GM19193 (cell line): ENCODE results near the gene KCNMA1.

ENCODE experiments used
- POLR2A ChIP-seq: IDR thresholded peaks from 4 replicates; pipeline ENCODE4 v1.6.1; 2011; ENCODE audit not compliant: insufficient read depth, insufficient read length; ENCODE audit errors: extremely low read depth

KCNMA1 gene

DNA sequence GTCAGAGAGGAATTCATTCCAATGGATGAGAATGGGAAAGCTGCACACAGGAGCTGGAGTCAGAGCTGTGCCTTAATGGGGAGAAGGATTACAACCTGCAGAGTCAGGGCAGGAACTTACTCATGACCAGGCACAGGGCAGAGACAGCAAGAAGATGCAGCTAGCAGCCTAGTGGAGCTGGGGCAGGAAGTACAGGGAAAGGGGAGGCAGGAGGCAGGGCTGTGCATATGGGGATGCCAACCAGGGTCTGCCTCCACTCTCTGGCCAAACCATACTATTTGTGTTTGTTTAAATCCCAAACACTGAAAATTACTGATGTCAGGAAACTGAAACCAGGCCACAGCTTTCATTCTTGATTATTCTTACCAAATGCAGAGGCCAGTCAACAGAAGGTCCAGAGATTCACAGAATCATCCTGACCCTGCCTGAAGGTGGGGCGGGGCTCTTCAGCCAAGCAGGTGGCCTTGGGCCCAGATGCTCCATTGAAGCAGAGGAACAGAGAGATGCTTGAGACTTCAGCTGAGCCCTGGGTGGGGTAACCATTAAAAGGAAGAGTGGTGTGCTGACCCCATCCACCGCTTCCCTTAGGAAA lies 461.9 kb downstream of the KCNMA1 start:
- no peak for TF ChIP-seq POLR2A

DNA sequence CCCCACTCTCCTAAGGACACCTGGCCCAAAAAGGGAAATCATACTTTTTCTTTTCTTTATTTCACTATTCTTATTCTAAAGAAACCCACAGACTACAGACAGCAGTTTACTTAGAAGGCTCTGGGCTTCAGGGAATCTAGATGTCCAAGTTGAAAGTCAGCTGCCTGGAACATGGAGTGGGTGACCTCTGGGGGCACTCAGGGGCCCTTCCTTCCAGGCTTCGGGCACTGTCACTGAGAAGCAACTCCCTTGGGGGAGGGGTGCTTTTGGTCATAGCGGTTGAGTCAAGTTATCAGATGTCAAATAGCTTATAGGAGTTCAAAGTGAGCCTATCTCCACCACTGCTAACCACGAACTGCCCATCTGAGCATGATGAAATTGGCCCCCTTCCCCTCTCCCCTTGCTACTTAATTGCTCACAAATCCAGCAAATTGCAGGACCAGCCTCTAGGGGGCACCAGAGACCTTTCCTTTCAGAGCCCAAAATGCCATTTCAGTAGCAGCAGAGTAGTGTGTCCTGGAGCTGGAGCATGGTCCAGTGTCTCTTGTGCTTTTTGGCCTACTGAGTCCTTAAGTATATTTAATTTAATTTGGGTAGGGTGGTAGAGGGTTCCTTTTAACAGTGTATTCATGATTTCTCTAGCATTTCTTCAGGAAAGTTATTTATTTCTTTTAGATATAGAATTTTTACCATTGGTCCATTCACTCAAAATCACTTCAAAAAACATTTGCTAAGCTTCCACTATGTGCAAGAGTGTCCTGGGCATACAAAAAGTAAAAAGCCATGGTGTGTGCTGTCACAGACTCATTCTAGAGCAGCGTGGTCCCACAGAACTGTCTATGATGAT lies 463.8 kb downstream of the KCNMA1 start:
- no peak for TF ChIP-seq POLR2A

DNA sequence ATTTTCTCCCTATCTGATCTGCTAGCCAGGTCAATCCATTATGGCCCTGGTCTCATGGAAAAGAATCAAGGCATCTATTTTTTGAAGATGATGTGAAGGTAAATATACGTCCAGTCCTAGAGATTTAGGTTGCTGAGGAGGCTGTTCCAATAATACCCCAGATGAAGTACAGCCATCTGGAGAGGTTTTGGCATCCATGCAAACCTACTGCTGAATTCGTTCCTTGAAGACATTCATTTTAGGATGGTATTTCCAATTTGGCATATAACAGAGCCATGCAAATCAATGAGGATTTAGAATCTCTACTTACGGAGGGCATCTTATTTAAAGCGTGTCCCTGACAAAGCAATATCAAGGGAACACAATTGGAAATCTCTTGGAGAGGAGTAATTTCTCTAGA lies 465.5 kb downstream of the KCNMA1 start:
- TF ChIP-seq POLR2A = no peak

DNA sequence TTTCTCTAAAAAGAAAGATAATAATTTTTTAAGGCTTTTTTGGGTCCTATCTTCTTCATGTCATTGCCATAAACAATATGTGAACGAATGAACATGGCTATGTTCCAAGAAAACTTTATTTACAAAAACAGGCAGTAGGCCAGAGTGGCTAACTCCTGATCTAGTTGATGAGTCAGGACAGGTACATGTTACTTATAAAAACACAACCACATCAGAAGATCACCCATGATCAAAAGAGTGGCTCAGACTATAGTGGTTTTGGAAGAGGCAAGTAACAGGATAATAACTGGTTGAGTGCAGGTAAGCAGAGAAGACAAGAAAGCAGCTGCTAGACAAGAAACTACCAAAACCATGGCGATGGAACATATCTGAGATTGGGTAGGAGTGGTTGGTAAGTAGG lies 468.7 kb downstream of the KCNMA1 start:
- no peak for TF ChIP-seq POLR2A

DNA sequence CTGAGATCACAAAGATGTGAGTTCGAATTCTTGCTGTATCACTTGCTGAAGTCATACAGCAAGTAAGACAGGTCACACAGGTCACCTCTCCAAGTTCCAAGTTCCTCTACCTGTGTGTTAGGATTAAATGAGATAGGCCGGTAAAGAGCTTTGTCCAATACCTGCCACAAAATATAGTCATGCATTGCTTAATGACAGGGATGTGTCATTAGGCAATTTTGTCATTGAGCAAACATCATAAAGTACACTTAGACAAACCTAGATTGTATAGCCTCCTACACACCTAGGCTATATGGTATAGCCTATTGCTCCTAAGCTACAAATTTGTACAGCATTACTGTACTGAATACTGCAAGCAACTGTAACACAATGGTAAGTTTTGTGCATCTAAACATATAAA lies 469.4 kb downstream of the KCNMA1 start:
- no peak for TF ChIP-seq POLR2A

DNA sequence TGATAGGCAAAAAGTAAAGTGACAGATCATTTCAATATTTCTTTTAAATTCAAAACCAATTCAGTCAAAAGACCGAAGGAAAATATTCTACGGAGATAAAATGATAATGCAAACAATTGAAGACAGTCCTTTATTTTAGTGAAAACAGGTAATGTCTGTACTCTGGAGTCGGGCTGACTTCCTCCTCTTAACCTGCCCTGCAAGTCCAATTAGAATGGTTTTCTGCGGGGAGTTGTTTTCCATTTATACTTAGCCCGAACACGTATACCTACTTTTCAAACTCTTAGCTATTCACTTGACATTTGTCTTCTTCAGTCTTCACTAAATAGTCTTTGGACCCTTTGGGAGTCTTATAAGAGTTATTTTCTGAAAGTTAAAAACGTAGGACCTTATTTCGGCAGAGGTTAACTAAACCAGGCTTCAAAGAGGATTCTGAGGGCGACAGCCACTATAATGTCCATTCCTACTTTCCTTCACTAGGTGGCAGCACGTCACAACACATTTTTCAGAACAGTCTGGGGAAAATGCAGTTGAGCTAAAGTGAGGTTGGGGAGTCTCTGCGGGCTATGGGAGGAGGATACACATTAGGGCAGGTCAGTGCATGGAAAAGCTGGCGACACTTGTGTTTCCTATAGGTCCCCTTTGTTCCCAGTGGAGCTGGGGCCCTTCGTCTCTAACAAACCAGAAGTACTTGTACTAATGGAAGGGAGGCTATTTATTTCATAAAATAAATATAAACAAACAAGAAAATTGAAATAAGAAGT lies 472.0 kb downstream of the KCNMA1 start:
- no peak for TF ChIP-seq POLR2A

DNA sequence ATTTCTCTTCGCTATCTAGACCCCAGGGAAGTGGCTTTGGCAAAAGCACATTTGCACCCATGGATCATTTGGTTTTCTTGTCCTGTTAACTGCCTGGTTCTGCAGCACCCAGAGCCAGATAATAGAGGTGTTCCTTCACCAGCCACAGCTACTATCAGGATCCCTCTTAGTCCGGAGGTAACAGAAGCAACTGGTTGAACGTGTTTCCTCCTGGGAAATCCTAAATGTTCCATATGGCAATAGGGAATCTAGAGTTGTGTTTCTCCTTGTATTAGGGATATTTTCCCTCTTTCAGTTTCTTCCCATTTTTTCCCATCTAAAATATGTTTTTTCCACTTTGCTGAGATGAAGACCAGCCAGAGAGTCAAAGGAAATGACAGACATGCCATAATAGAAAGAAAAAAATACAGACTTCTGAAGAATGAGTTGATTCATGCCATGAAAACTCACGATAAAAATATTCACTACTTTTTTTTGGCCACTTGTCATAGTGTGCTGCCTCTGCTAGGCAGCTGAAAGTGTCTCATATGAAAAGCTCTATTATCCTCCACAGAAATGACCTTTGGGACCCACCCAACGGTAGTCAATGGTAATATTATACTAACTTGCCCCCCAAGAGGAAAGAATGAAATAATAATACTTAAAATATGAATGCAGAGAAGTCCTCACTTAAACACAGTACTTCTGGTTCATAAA lies 472.8 kb downstream of the KCNMA1 start:
- TF ChIP-seq POLR2A = no peak

DNA sequence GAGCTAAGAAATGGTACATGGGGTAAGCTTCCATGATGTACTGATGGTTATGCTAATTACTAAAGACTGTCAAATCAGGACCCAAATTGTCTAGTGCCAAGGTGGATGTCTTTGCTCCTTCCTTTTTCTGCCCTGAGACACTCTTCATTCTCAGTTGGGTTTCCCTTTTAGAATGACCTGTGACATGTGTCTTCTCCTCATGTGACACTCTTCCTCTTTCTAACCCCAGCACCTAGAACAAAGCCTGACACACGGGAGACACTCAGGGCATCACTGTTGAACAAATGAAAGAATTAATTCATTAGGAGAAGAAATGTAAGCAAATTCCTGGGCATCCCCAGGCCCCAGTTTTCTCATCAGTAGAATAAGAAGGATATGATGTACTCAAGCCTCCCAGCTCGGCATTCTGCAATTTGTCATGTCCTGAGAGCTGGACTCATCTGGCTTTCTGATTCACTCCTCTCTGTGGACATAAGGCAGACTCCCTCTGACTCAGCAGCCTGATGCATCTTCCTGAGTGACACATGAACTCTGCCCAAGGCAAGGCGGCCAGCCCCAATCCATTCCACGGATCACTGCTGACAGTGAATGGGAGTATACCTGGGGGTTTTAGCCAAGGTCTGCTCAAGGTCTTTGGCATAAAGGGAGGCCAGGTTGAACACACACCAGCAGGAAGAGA lies 473.8 kb downstream of the KCNMA1 start:
- no peak for TF ChIP-seq POLR2A

DNA sequence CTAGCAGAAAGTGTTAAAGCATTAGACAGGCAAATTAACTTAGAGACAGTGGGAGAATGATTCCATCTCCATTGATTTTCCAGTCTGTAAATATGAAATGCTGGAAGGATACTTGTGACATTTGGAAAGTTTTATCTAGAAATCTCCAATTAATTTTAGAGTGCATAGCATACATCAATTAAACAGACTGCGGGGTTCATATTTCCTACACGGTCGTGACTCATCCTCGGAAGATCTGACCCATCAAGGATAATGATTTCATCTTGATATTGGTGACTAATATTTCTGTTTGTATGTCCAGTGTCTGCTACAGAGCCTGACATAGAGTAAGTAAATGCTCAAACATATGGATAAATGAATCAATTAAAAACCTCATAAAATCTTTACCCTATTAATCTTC lies 474.9 kb downstream of the KCNMA1 start:
- TF ChIP-seq POLR2A = no peak

DNA sequence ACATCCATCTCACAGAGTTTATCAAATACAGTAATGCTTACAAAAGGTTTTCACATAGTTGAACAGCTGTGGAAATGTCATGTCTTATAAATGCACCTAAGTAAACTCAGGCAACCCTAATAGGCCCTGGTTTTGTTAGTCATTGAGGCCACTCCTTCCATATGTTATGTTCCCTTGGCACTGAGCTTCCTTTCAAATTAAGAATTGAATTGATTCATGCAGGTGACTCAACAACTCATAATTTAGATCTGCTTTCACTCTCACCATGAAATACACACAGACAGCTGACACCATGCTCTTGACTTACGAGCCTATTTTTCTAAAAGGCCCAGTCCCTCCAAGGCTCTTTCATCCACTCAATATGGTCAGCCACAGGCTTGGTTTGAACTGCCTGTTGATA lies 476.9 kb downstream of the KCNMA1 start:
- no peak for TF ChIP-seq POLR2A

DNA sequence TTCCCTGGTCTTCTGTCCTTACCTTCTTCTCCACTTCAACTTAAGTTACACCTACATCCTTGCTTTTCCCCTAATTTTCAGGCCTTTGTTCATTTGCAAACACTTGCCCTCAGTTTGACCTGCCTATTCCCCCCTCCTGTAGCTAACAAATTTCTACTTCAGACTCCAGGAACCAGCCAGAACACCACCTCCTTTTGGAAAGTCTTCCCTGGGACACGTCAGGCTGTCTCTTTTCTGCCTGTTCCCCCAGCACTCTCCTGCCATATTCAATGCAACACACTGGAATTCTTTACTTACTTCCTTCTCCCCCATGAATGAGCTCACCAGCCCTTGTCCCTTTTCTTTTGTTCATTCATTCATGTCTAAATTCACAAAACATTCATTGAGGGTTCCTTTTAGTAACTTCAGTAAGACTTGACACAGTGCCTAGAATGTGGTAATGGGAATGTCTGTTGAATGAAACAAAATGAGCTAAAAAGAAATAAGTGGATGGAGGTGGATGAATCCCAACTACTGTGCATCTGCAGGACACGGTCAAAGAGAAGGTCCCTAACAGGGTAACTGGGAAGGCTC lies 478.0 kb downstream of the KCNMA1 start:
- TF ChIP-seq POLR2A = no peak

DNA sequence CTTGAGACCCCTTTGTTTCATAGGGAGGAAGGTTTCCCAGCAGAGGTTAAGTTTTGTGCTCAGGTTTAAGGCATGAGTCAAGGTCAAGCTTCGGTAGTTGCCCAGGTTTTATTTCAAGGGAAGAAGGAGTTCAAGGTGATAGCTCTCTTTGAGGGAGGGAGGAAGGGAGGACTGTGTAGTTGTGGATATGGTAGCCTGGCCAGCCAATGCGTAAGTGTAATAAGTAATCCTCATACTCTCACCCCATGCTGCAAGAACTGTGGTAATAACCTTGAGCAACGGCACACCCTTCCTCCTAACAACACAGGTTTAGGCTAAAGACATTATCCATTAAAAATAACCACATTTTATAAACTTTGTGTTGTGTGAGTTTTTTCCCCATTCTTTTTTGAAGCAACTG lies 478.9 kb downstream of the KCNMA1 start:
- TF ChIP-seq POLR2A = no peak

DNA sequence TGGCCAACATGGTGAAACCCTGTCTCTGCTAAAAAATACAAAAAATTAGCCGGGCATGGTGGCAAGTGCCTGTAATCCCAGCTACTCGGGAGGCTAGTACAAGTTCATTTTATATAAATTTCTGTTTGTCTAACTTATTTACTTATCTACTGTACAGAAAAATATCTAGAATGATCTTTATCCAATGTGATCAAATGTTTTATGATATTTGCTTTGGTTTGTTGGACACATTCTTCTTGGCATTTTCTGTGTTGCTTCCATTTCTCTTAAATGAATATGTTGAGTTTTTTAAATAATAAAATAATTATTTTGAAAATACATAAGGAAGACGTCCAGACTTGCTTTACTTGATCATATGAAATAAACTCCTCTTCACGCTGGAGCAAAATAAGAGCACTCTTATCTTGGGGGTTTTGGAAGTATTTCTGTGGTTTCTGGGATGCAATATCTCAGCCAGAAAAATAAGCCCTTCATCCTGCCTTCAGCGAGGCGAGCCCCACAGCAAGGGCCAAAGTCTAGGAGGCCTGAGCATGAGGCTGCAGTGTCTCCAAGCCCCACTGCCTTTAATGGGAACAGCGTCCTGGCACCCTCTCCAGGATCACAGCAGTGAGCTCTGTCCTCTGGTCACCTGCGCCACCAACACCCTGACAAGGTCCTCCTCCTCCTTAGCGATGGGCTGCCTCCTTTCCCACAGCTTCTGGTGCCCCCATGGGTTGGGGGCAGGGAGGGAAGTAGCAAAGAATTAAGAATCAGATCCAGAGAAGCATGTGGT lies 480.2 kb downstream of the KCNMA1 start:
- no peak for TF ChIP-seq POLR2A
